Loucy (cell line): ENCODE measurements around the gene S100G.

Experiments
- CTCF ChIP-seq: fragments of 200-600 bp; sonication (generic); conservative IDR thresholded peaks from 2 replicates; pipeline ENCODE4 v1.5.1; 2014; ENCODE audit warnings: mild to moderate bottlenecking, antibody characterized with exemption, low read length
- EZH2phosphoT487 ChIP-seq: fragments of 200-600 bp; IDR thresholded peaks from 2 replicates; pipeline ENCODE4 v1.6.1; 2018; ENCODE audit warnings: antibody characterized with exemption, mild to moderate bottlenecking, moderate library complexity, borderline replicate concordance

GRCh38 chrX:16687514-16687913, 37.6 kb downstream of the S100G start:
- TF ChIP-seq CTCF = no peak
- TF ChIP-seq EZH2phosphoT487 = no peak
